GM10248 (cell line): ENCODE data around the gene MACF1.

ENCODE experiments used
- CTCF ChIA-PET: fragments of 300-600 bp; sonication (Branson Sonifier 250); formaldehyde crosslinking; extraction: SDS; loops from one replicate; lab custom pipeline; 2021; ENCODE audit warnings: antibody characterized with exemption; lab: Yijun Ruan, JAX
- POLR2A ChIA-PET: fragments of 350-650 bp; sonication (Branson Sonifier 250); formaldehyde crosslinking; extraction: SDS; loops from one replicate; lab custom pipeline; 2020; ENCODE audit warnings: antibody characterized with exemption; lab: Yijun Ruan, JAX
- DNase-seq: peaks from one replicate; pipeline ENCODE4 v3.0.0; 2012; ENCODE audit errors: extremely low spot score
- CTCF ChIP-seq: IDR thresholded peaks from 2 replicates; pipeline ENCODE4 v1.5.1; 2012; ENCODE audit warnings: mild to moderate bottlenecking, low read depth; ENCODE audit errors: extremely low read depth, missing control alignments, control extremely low read depth

MACF1 gene

GRCh38 chr1:39528082-39528481, 323.6 kb downstream of the MACF1 start:
- ChIA-PET POLR2A (no interaction called here), CTCF (interaction anchor here (9.4 kb wide), 1 partner anchor 12 kb away, joined by 54 read pairs; no protein-coding TSS in a partner anchor)
- DNase-seq, result no peak
- TF ChIP-seq CTCF, result no peak

GRCh38 chr1:39529901-39530535, 325.5 kb downstream of the MACF1 start:
- TF ChIP-seq CTCF, result no peak
- CTCF ChIA-PET, result interaction anchor here (9.4 kb wide), 1 partner anchor 10 kb away, joined by 54 read pairs; no protein-coding TSS in a partner anchor

GRCh38 chr1:39531526-39531925, 327.0 kb downstream of the MACF1 start:
- no peak for DNase-seq
- ChIA-PET POLR2A (interaction anchor here (0.5 kb wide), 1 partner anchor 338 kb away, joined by 4 read pairs; no protein-coding TSS in a partner anchor), CTCF (interaction anchor here (9.4 kb wide), 1 partner anchor 9 kb away, joined by 54 read pairs; no protein-coding TSS in a partner anchor)
- no peak for TF ChIP-seq CTCF

More at GRCh38 chr1:39529901-39530535, 325.5 kb downstream of the MACF1 start:
- DNase-seq, result no peak
- POLR2A ChIA-PET, result no interaction called here

- no peak for DNase-seq
- ChIA-PET CTCF (interaction anchor here (1.0 kb wide), 1 partner anchor 266 kb away, joined by 3 read pairs; no protein-coding TSS in a partner anchor), POLR2A (no interaction called here)
- TF ChIP-seq CTCF, result no peak
Measured at GRCh38 chr1:39533442-39533841, 328.9 kb downstream of the MACF1 start.
